ENCODE measurements around the gene ESRRG. TPM values are rescaled to one million over a fixed set of nuclear protein-coding genes. Genes with fewer than 3 reads are reported as not detected.

The ESRRG gene
- total RNA-seq, 1 experiment from 2014 or later, result 0.44 TPM

DNA sequence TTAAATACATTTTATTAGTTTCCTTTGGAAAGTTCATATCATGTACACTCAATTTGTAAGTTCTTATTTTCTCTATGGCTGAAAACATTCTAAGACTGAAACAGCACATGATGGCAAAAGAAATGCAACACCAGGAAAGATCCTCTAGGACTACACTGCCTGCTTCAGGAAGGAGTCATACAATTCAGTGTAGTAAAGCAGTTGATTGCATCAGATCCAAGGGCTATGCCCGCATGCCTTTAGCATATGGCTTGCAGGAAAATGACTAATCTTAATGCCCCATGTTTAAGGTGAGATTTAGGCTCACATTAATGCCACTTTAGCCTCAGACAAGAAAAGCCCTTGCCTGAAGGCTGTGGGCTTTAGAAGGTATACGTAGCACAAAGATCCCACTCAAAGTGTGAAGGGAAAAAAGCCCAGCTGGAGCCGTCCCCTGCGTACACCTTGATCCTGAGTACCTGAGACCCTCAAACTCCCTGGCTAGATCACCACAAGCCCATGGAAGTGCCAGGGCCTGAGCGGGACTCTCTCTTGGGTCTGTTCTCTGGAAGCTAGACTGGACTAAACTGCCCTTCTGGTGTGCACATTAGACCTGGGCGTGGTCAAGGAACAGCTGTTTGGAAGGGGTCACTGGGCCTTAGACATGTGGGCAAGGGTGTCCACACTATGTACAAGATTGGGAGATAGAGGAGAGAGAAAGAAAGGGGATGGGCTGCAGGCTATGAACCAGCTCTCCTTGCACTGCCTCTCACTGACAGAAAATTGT, 52.9 kb downstream of the ESRRG start:
- H3K4me1 Mint-ChIP-seq, result no peaks in the 10 kb centered on the region
- no peaks in the 10 kb centered on the region for H3K36me3 Mint-ChIP-seq (ENCODE audit: insufficient read depth in 1 of 3, low read depth in 3 of 3)
- no peaks in the 10 kb centered on the region for H3K4me1 ChIP-seq (ENCODE audit: insufficient read depth, low read length)
- no peak overlapping the region for H3K18ac ChIP-seq (ENCODE audit: insufficient read length, low read depth, low read length)
- H4K5ac ChIP-seq (ENCODE audit: insufficient read length, low read depth, low read length), result no peak overlapping the region
- no peak overlapping the region for H3T11ph ChIP-seq (ENCODE audit: low read length)
- no peak overlapping the region for H3K4me2 ChIP-seq (ENCODE audit: insufficient read depth, insufficient read length, low read length)
- no peaks in the 10 kb centered on the region for H3K9me3 ChIP-seq (ENCODE audit: control insufficient read depth, low read depth, low read length)
- H3K23me2 ChIP-seq (ENCODE audit: insufficient read length, low read depth, low read length, poor library complexity, severe bottlenecking), result no peaks in the 10 kb centered on the region
- H4K91ac ChIP-seq (ENCODE audit: insufficient read length, low read depth, low read length), result no peak overlapping the region
- DNase-seq, result no peak
- H4K20me1 ChIP-seq (ENCODE audit: control insufficient read depth, insufficient read depth, insufficient read length), result no peaks in the 10 kb centered on the region
- H3K9ac ChIP-seq (ENCODE audit: extremely low read depth, insufficient read length, low read length), result no peak overlapping the region
- H3K79me2 ChIP-seq (ENCODE audit: insufficient read depth, low read length), result no peaks in the 10 kb centered on the region
- no peak overlapping the region for H4K8ac ChIP-seq (replicated peaks; ENCODE audit: insufficient read length, low read depth, low read length)
- no peak overlapping the region for H3K4ac ChIP-seq (ENCODE audit: low read depth, low read length)
- no peak overlapping the region for H3K56ac ChIP-seq (ENCODE audit: insufficient read length, low read depth, low read length)
- no peak overlapping the region for H2BK120ac ChIP-seq (ENCODE audit: low read depth, low read length, poor library complexity, severe bottlenecking)
- H3K27ac Mint-ChIP-seq, result peak overlapping the region in 2 of 3 experiments; percentile 59 to 61; a peak in 2 of 7 replicates
- H3K27me3 Mint-ChIP-seq (ENCODE audit: low read depth), result no peaks in the 10 kb centered on the region
- no peak overlapping the region for H3K27ac ChIP-seq (ENCODE audit: insufficient read length, low read depth, low read length)
- H3K4me3 Mint-ChIP-seq, result no peak overlapping the region
- WGBS (ENCODE audit: extremely low coverage, insufficient read length, low lambda C conversion rate), result no CpG with 5 or more reads among the region's 6 CpGs
- no peak overlapping the region for H2AK5ac ChIP-seq (ENCODE audit: insufficient read length, low read length)
- no peak overlapping the region for H2BK12ac ChIP-seq (ENCODE audit: insufficient read length, low read depth, low read length)
- no peak overlapping the region for H2BK5ac ChIP-seq (ENCODE audit: insufficient read length, low read length)
- H3K14ac ChIP-seq (ENCODE audit: insufficient read depth, low read length), result no peak overlapping the region
- TF ChIP-seq, protein P1, sequence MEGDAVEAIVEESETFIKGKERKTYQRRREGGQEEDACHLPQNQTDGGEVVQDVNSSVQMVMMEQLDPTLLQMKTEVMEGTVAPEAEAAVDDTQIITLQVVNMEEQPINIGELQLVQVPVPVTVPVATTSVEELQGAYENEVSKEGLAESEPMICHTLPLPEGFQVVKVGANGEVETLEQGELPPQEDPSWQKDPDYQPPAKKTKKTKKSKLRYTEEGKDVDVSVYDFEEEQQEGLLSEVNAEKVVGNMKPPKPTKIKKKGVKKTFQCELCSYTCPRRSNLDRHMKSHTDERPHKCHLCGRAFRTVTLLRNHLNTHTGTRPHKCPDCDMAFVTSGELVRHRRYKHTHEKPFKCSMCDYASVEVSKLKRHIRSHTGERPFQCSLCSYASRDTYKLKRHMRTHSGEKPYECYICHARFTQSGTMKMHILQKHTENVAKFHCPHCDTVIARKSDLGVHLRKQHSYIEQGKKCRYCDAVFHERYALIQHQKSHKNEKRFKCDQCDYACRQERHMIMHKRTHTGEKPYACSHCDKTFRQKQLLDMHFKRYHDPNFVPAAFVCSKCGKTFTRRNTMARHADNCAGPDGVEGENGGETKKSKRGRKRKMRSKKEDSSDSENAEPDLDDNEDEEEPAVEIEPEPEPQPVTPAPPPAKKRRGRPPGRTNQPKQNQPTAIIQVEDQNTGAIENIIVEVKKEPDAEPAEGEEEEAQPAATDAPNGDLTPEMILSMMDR (conservative IDR thresholded peaks at IDR 0.05), result peak; percentile 38; the same call in 2 of the 3 replicates
- H2AFZ ChIP-seq (ENCODE audit: low read length), result no peak overlapping the region
- no peak overlapping the region for H2BK20ac ChIP-seq (ENCODE audit: low read depth, low read length, poor library complexity, severe bottlenecking)
- H3K23ac ChIP-seq (ENCODE audit: insufficient read length, low read depth, low read length), result no peak overlapping the region
- no peaks in the 10 kb centered on the region for H3K27me3 ChIP-seq (ENCODE audit: insufficient read depth, low read length)
- no peaks in the 10 kb centered on the region for H3K9me3 Mint-ChIP-seq
- no peak overlapping the region for H2BK15ac ChIP-seq (ENCODE audit: low read depth, low read length)
- no peaks in the 10 kb centered on the region for H3K79me1 ChIP-seq (ENCODE audit: insufficient read depth, low read depth, low read length, poor library complexity, severe bottlenecking)

Data from H9 (cell line).